ENCODE results near the gene TRAK1. TPM values are rescaled to one million over a fixed set of nuclear protein-coding genes. Genes with fewer than 3 reads are reported as not detected.

The TRAK1 gene
- total and polyA plus RNA-seq, 5 donors = 91.7 to 249 (median 223) TPM

DNA sequence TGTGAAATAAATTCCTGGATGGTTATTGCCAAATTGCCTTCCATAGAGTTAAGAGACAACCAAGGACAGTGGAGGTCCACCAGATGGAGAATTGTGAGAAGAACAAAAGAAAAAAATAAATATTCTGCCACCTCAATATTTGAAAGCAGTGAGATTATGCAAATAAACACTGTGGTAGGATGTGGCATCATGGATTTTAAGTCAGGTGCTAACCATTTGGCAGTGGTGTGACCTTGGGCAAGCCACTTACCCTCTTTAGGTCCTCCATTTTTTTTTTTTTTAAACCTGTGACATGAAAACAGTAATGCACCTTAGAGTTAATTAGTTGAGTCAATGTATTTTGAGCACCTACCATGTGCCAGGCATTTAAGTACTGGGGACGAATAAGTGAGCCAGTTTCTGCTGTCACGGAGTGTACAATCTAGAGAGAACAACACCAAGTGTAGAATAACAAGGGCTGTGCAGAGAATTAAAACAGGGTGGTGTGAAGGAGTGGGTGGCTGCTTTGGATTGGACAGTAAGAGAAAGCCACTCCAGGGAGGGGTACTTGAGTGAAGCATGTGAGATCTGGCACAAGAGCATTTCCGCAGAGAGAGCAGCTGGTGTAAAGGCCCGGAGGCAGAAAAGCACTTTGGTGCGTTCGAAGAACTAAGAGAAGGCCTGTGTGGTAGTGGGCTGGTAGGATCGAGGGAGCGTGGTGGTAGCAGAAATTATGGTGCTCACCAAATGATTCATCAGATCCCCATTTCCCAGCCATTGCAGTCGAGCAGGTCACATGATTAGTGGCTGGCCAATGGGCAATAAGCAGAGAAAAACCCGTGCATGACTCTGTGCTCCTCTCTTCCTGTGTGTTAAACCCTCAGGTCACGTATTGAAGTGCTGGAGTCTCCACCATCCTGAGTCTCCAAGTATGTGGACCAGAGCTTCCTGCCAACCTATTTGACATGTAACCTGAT, 135.6 kb downstream of the TRAK1 start:
- Histone ChIP-seq H3K4me3 (ENCODE audit: low read length) (no peak overlapping the region), H3K27ac (ENCODE audit: low read length) (no peak overlapping the region), H3K27me3 (ENCODE audit: control insufficient read depth, insufficient read depth) (no peaks in the 10 kb centered on the region), H3K4me1 (ENCODE audit: control insufficient read depth, insufficient read depth, low read length) (no peaks in the 10 kb centered on the region), H3K9me3 (ENCODE audit: control insufficient read depth, low read length) (no peaks in the 10 kb centered on the region)
- ATAC-seq (no peak), DNase-seq (no peak)
- intact Hi-C loops (cut with DNase I) = no loop called here
- 81% methylated on average over 11 of the region's 11 CpGs for WGBS

- ATAC-seq (no peak), DNase-seq (no peak)
- H3K27ac ChIP-seq (ENCODE audit: low read length) = no peak overlapping the region
- no peaks in the 10 kb centered on the region for H3K27me3 ChIP-seq (ENCODE audit: control insufficient read depth, insufficient read depth)
- no peak overlapping the region for H3K4me3 ChIP-seq (ENCODE audit: low read length)
- intact Hi-C loops (cut with DNase I) = no loop called here
- H3K9me3 ChIP-seq (ENCODE audit: control insufficient read depth, low read length) = no peaks in the 10 kb centered on the region
- 42% methylated on average over 5 of the region's 5 CpGs for WGBS
- no peaks in the 10 kb centered on the region for H3K4me1 ChIP-seq (ENCODE audit: control insufficient read depth, insufficient read depth, low read length)
Measured at GRCh38 chr3:42228796-42229195, 137.6 kb downstream of the TRAK1 start.

DNA sequence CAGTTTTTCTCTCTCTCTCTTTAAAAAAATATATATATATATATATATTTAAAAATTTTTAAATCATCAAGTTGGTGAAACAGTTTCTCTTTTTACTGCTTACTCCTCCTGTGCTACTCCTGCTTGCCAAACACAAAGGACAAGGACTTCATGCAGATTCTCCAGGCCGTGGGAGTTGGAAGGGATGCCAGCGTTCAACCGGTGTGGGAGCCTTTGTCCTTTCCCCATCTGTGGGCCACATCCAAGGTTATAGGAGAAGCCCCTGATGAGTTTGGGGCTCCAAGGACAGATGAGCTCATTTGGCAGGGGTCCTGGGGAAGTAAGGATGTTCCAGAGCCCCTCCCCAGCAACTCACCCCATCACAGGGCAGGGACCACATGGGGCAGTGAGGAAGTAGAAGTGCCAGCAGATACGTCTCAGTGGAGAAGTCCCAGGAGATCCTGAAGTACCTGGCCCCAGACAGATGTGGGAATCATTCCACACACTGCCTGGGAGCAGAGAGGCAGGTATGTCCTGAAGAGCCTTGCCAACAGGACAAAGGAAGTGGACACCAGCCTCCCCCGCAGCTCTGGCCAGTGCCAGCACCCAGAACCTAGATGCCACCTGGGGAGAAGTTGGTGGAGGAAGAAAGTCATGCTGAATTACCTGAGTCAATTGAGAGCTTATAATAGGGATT, 138.2 kb downstream of the TRAK1 start:
- no peaks in the 10 kb centered on the region for H3K9me3 ChIP-seq (ENCODE audit: control insufficient read depth, low read length)
- DNase-seq (no peak), ATAC-seq (no peak)
- no peak overlapping the region for H3K4me3 ChIP-seq (ENCODE audit: low read length)
- intact Hi-C loops (cut with DNase I) = no loop called here
- H3K27ac ChIP-seq (ENCODE audit: low read length) = no peak overlapping the region
- 51% methylated on average over 5 of the region's 5 CpGs for WGBS
- H3K4me1 ChIP-seq (ENCODE audit: control insufficient read depth, insufficient read depth, low read length) = no peaks in the 10 kb centered on the region
- no peaks in the 10 kb centered on the region for H3K27me3 ChIP-seq (ENCODE audit: control insufficient read depth, insufficient read depth)

- Histone ChIP-seq H3K4me1 (ENCODE audit: control insufficient read depth, insufficient read depth, low read length) (no peaks in the 10 kb centered on the region), H3K9me3 (ENCODE audit: control insufficient read depth, low read length) (no peaks in the 10 kb centered on the region), H3K27ac (ENCODE audit: low read length) (no peak overlapping the region), H3K27me3 (ENCODE audit: control insufficient read depth, insufficient read depth) (no peaks in the 10 kb centered on the region), H3K4me3 (ENCODE audit: low read length) (no peak overlapping the region)
- DNase-seq (no peak), ATAC-seq (peak in 1 of 2 donors; percentile 41)
- intact Hi-C loops (cut with DNase I) = loop anchor here in 2 of 4 donors (5.0 kb wide), 2 partner anchors 212 to 317 kb away; no protein-coding TSS in a partner anchor
- WGBS = 33% methylated on average over 14 of the region's 14 CpGs
Measured at GRCh38 chr3:42229942-42230688, 139.0 kb downstream of the TRAK1 start.

- intact Hi-C loops (cut with DNase I) = loop anchor here in 2 of 4 donors (5.0 kb wide), 2 partner anchors 211 to 316 kb away; no protein-coding TSS in a partner anchor
- WGBS = 88% methylated on average over 5 of the region's 5 CpGs
- H3K27me3 ChIP-seq (ENCODE audit: control insufficient read depth, insufficient read depth) = no peaks in the 10 kb centered on the region
- no peaks in the 10 kb centered on the region for H3K9me3 ChIP-seq (ENCODE audit: control insufficient read depth, low read length)
- H3K4me1 ChIP-seq (ENCODE audit: control insufficient read depth, insufficient read depth, low read length) = no peaks in the 10 kb centered on the region
- no peak overlapping the region for H3K4me3 ChIP-seq (ENCODE audit: low read length)
- DNase-seq (no peak), ATAC-seq (no peak)
- no peak overlapping the region for H3K27ac ChIP-seq (ENCODE audit: low read length)
Measured at GRCh38 chr3:42230860-42231259, 139.7 kb downstream of the TRAK1 start.

DNA sequence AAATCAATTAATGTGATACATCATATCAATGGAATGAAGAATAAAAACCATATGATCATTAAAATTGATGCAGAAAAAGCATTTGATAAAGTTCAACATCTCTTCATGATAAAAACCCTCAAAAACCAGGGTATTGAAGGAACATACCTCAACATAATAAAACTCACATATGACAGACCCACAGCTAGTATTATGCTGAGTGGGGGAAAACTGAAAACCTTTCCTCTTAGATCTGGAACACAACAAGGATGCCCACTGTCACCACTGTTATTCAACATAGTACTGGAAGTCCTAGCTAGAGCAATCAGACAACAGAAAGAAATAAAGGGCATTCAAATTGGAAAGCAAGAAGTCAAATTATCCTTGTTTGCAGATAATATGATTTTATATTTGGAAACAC, 144.4 kb downstream of the TRAK1 start:
- no peak for ATAC-seq
- Histone ChIP-seq H3K9me3 (ENCODE audit: control insufficient read depth, low read length) (peaks cover 4% of the 10 kb centered on the region), H3K27ac (ENCODE audit: low read length) (no peak overlapping the region), H3K4me3 (ENCODE audit: low read length) (no peak overlapping the region), H3K4me1 (ENCODE audit: control insufficient read depth, insufficient read depth, low read length) (no peaks in the 10 kb centered on the region), H3K27me3 (ENCODE audit: control insufficient read depth, insufficient read depth) (no peaks in the 10 kb centered on the region)
- intact Hi-C loops (cut with DNase I) = no loop called here
- no peak for DNase-seq

DNA sequence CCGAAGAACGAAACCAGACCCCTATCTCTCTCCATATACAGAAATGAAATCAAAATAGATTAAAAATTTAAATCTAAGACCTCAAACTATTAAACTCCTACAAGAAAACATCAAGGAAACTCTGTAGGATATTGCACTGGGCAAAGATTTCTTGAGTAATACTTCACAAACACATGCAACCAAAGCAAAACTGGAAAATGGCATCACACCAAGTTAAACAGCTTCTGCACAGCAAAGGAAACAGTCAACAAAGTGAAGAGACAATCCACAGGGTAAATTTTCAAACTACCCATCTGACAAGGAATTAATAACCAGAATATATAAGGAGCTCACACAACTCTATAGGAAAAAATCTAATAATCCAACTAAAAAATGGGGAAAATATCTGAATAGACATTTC, 145.5 kb downstream of the TRAK1 start:
- H3K4me3 ChIP-seq (ENCODE audit: low read length) = no peak overlapping the region
- intact Hi-C loops (cut with DNase I) = no loop called here
- no peak for ATAC-seq
- WGBS = 93% methylated on average over 2 of the region's 2 CpGs
- no peaks in the 10 kb centered on the region for H3K4me1 ChIP-seq (ENCODE audit: control insufficient read depth, insufficient read depth, low read length)
- peaks cover 4% of the 10 kb centered on the region for H3K9me3 ChIP-seq (ENCODE audit: control insufficient read depth, low read length)
- no peaks in the 10 kb centered on the region for H3K27me3 ChIP-seq (ENCODE audit: control insufficient read depth, insufficient read depth)
- no peak for DNase-seq
- no peak overlapping the region for H3K27ac ChIP-seq (ENCODE audit: low read length)

DNA sequence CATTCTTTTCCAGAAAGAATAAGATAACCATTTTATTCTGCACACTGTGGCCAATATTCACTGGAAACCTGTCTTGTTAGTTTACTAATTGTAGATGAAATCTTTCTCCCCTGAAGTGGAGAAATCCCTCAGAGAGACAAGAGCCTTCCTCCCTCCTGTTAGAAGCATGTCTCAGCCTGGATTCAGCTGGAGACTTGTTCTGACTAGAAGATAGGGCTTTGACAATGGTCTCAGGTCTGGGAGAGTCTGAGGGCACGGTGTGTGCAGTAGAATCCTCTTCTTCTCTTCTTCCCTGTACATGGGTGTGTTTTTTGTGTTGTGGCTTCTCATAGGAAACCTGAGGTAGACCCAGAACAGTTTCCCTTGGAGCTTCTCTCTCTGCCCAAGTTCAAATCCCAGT, 154.9 kb downstream of the TRAK1 start:
- H3K4me1 ChIP-seq (ENCODE audit: control insufficient read depth, insufficient read depth, low read length) = no peaks in the 10 kb centered on the region
- no peaks in the 10 kb centered on the region for H3K9me3 ChIP-seq (ENCODE audit: control insufficient read depth, low read length)
- H3K27ac ChIP-seq (ENCODE audit: low read length) = no peak overlapping the region
- DNase-seq = no peak
- intact Hi-C loops (cut with DNase I) = loop anchor here (5.0 to 10.0 kb wide), 3 partner anchors 196 to 509 kb away; no protein-coding TSS in a partner anchor
- WGBS = 35% methylated on average over 1 of the region's 1 CpG
- H3K27me3 ChIP-seq (ENCODE audit: control insufficient read depth, insufficient read depth) = no peaks in the 10 kb centered on the region
- no peak overlapping the region for H3K4me3 ChIP-seq (ENCODE audit: low read length)
- ATAC-seq = no peak

DNA sequence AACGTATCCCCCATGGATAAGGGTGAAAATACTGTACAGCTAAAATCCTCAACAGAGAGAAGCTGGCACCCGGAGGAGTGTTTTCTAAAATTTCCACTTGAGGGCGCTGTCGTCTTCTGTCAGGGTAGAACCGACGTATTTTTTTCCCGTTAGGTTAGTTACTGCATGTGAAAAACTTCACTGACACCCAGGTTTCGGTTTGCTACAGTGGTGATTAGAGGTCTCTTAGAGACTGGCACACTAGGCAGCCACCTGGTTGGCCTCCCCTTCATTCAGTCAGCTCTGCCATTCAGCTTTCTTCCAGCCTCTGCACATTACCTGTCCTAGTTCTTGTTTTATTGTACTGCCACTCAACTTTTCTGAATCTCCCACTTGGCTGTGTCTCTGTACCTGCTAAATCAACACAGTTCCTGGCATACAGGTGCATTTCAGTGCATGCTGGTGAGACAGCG, 156.4 kb downstream of the TRAK1 start:
- no peaks in the 10 kb centered on the region for H3K9me3 ChIP-seq (ENCODE audit: control insufficient read depth, low read length)
- no peak overlapping the region for H3K4me3 ChIP-seq (ENCODE audit: low read length)
- H3K4me1 ChIP-seq (ENCODE audit: control insufficient read depth, insufficient read depth, low read length) = no peaks in the 10 kb centered on the region
- ATAC-seq (peak; percentile 16 to 21), DNase-seq (peak in 1 of 3 donors; percentile 65)
- no peaks in the 10 kb centered on the region for H3K27me3 ChIP-seq (ENCODE audit: control insufficient read depth, insufficient read depth)
- WGBS = 11% methylated on average over 9 of the region's 9 CpGs
- intact Hi-C loops (cut with DNase I) = loop anchor here (5.0 to 10.0 kb wide), 3 partner anchors 195 to 507 kb away; no protein-coding TSS in a partner anchor
- H3K27ac ChIP-seq (ENCODE audit: low read length) = no peak overlapping the region

- Histone ChIP-seq H3K27ac (ENCODE audit: low read length) (no peak overlapping the region), H3K27me3 (ENCODE audit: control insufficient read depth, insufficient read depth) (no peaks in the 10 kb centered on the region), H3K4me3 (ENCODE audit: low read length) (no peak overlapping the region), H3K9me3 (ENCODE audit: control insufficient read depth, low read length) (no peaks in the 10 kb centered on the region), H3K4me1 (ENCODE audit: control insufficient read depth, insufficient read depth, low read length) (no peaks in the 10 kb centered on the region)
- no peak for ATAC-seq
- WGBS = 93% methylated on average over 1 of the region's 1 CpG
- no peak for DNase-seq
- intact Hi-C loops (cut with DNase I) = no loop called here
Measured at GRCh38 chr3:42250761-42251160, 159.6 kb downstream of the TRAK1 start.

All from right cardiac atrium (tissue), 5 donors.